H1 (cell line): ENCODE measurements around the gene SPON2. TPM values are rescaled to one million over a fixed set of nuclear protein-coding genes. Genes with fewer than 3 reads are reported as not detected.

Experiments
- CTCF ChIA-PET: fragments of 300-600 bp; sonication (Branson Sonifier 250); formaldehyde crosslinking; loops from one replicate; lab custom pipeline; 2021; ENCODE audit not compliant: partially characterized antibody; lab: Charles Lee
- POLR2A ChIA-PET: fragments of 300-600 bp; sonication (Branson Sonifier 250); formaldehyde crosslinking; loops from one replicate; lab custom pipeline; 2021; ENCODE audit warnings: inconsistent platforms; ENCODE audit not compliant: partially characterized antibody; lab: Charles Lee
- DNase-seq, 2 experiments: peaks; one replicate each; pipeline versions ENCODE4 v3.0.0 to v3.0.0-alpha.2; 2010 to 2022; ENCODE audit warnings: low spot score in 2 of 2, low read depth in 1 of 2, mixed read lengths in 1 of 2
- FAIRE-seq: peaks from 2 replicates; lab custom pipeline; 2011; peaks lifted over from hg19 to GRCh38; lab: Jason Lieb, UNC
- H2AFZ ChIP-seq: 2 replicates; pipeline ENCODE4 v1.8.1; 2012; ENCODE audit warnings: low read length, inconsistent platforms
- H2AK5ac ChIP-seq: 2 replicates; pipeline ENCODE4 v1.6.1; 2013; ENCODE audit warnings: low read depth, low read length
- H2BK120ac ChIP-seq: replicated peaks from 2 replicates; pipeline ENCODE3; 2013; ENCODE audit warnings: low read depth, low read length, inconsistent platforms
- H2BK12ac ChIP-seq: 2 replicates; pipeline ENCODE4 v1.6.1; 2013; ENCODE audit warnings: low read depth, low read length
- H2BK15ac ChIP-seq: 2 replicates; pipeline ENCODE4 v1.6.1; 2013; ENCODE audit warnings: low read length
- H2BK20ac ChIP-seq: 2 replicates; pipeline ENCODE4 v1.6.1; 2013; ENCODE audit warnings: low read length
- H2BK5ac ChIP-seq: 2 replicates; pipeline ENCODE4 v1.6.1; 2013; ENCODE audit warnings: low read depth, low read length
- H3K14ac ChIP-seq: 2 replicates; pipeline ENCODE4 v1.6.1; 2013; ENCODE audit warnings: inconsistent platforms; ENCODE audit not compliant: insufficient read length
- H3K18ac ChIP-seq: 2 replicates; pipeline ENCODE4 v1.6.1; 2013; ENCODE audit warnings: low read length; ENCODE audit errors: extremely low read depth
- H3K23ac ChIP-seq: 2 replicates; pipeline ENCODE4 v1.6.1; 2013; ENCODE audit warnings: inconsistent platforms; ENCODE audit not compliant: insufficient read length
- H3K23me2 ChIP-seq: 2 replicates; pipeline ENCODE4 v1.6.1; 2013; ENCODE audit warnings: low read depth, low read length
- H3K27ac ChIP-seq: 2 replicates; pipeline ENCODE4 v1.6.1; 2011; ENCODE audit warnings: low read depth, low read length, inconsistent platforms
- H3K27me3 ChIP-seq, 4 experiments: replicated peaks in 1 of 4; 1 replicate in 1 of 4; 2 replicates in 3 of 4; pipeline versions ENCODE4 v1.6.1 to v1.8.1; 2011 to 2013; ENCODE audit warnings: low read length in 3 of 4, mild to moderate bottlenecking in 3 of 4, inconsistent platforms in 2 of 4, mixed read lengths in 2 of 4, moderate library complexity in 1 of 4; ENCODE audit not compliant: control insufficient read depth in 3 of 4, insufficient read depth in 3 of 4; ENCODE audit errors: extremely low read depth in 1 of 4
- H3K36me3 ChIP-seq, 4 experiments: 2 replicates each; pipeline versions ENCODE4 v1.6.1 to v1.8.1; 2011 to 2013; ENCODE audit warnings: mild to moderate bottlenecking in 4 of 4, low read length in 3 of 4, moderate library complexity in 2 of 4, control low read depth in 1 of 4, inconsistent platforms in 1 of 4; ENCODE audit not compliant: insufficient read depth in 4 of 4, control insufficient read depth in 2 of 4
- H3K4ac ChIP-seq: replicated peaks from 2 replicates; pipeline ENCODE3; 2013; ENCODE audit warnings: low read length, low read depth, mixed read lengths, inconsistent platforms; ENCODE audit not compliant: insufficient read length
- H3K4me1 ChIP-seq, 4 experiments: replicated peaks in 1 of 4; 1 replicate in 1 of 4; 2 replicates in 3 of 4; pipeline versions ENCODE4 v1.6.1 to v1.8.1; 2011 to 2013; ENCODE audit warnings: low read length in 3 of 4, inconsistent platforms in 2 of 4, mixed read lengths in 1 of 4; ENCODE audit not compliant: insufficient read depth in 4 of 4, control insufficient read depth in 3 of 4
- H3K4me2 ChIP-seq, 2 experiments: 2 replicates each; pipeline versions ENCODE4 v1.6.1 to v1.8.1; 2011 to 2013; ENCODE audit warnings: low read depth in 2 of 2, low read length in 2 of 2, control low read depth in 1 of 2, inconsistent platforms in 1 of 2, mild to moderate bottlenecking in 1 of 2; ENCODE audit not compliant: insufficient read depth in 1 of 2
- H3K4me3 ChIP-seq, 4 experiments: fragments of 200-600, 300-600 bp in 1 of 4; sonication (generic), shearing (Covaris generic), sonication (Bioruptor Twin) in 1 of 4; 2 replicates each; pipeline versions ENCODE4 v1.5.1 to v1.8.1; 2011 to 2016; ENCODE audit warnings: low read length in 4 of 4, low read depth in 3 of 4, control low read depth in 2 of 4, inconsistent platforms in 2 of 4, mild to moderate bottlenecking in 2 of 4, mixed read lengths in 1 of 4, moderate library complexity in 1 of 4; ENCODE audit not compliant: insufficient read depth in 2 of 4; ENCODE audit errors: extremely low read depth in 1 of 4
- H3K56ac ChIP-seq: replicated peaks from 2 replicates; pipeline ENCODE3; 2013; ENCODE audit warnings: low read depth, mild to moderate bottlenecking, mixed read lengths, low read length, inconsistent platforms; ENCODE audit not compliant: insufficient read length
- H3K79me1 ChIP-seq: 2 replicates; pipeline ENCODE4 v1.6.1; 2013; ENCODE audit warnings: low read depth, low read length, control low read depth
- H3K79me2 ChIP-seq, 2 experiments: 2 replicates each; pipeline versions ENCODE4 v1.6.1 to v1.8.1; 2012 to 2013; ENCODE audit warnings: low read length in 2 of 2, mild to moderate bottlenecking in 2 of 2, inconsistent platforms in 1 of 2; ENCODE audit not compliant: insufficient read depth in 2 of 2, control insufficient read depth in 1 of 2
- H3K9ac ChIP-seq, 4 experiments: replicated peaks in 1 of 4; 1 replicate in 1 of 4; 2 replicates in 3 of 4; pipeline versions ENCODE4 v1.6.1 to v1.8.1; 2011 to 2013; ENCODE audit warnings: low read depth in 3 of 4, low read length in 3 of 4, control low read depth in 2 of 4, mild to moderate bottlenecking in 2 of 4, moderate library complexity in 2 of 4, inconsistent platforms in 1 of 4; ENCODE audit errors: extremely low read depth in 1 of 4
- H3K9me3 ChIP-seq, 2 experiments: 2 replicates each; pipeline versions ENCODE4 v1.6.1 to v1.8.1; 2012 to 2013; ENCODE audit warnings: mild to moderate bottlenecking in 2 of 2, moderate library complexity in 2 of 2, control low read depth in 1 of 2, inconsistent platforms in 1 of 2, low read depth in 1 of 2, low read length in 1 of 2, mixed read lengths in 1 of 2; ENCODE audit not compliant: insufficient read depth in 2 of 2
- H4K20me1 ChIP-seq, 2 experiments: replicated peaks in 1 of 2; 2 replicates each; pipeline versions ENCODE3 to v1.8.1; 2011 to 2013; ENCODE audit warnings: inconsistent platforms in 2 of 2, low read length in 2 of 2, mild to moderate bottlenecking in 1 of 2; ENCODE audit not compliant: insufficient read depth in 2 of 2, control insufficient read depth in 1 of 2
- H4K5ac ChIP-seq: 2 replicates; pipeline ENCODE4 v1.6.1; 2013; ENCODE audit warnings: low read length, low read depth, mixed read lengths, inconsistent platforms; ENCODE audit not compliant: insufficient read length
- H4K8ac ChIP-seq: 2 replicates; pipeline ENCODE4 v1.8.0; 2013; ENCODE audit warnings: mild to moderate bottlenecking, moderate library complexity, low read length, inconsistent platforms; ENCODE audit not compliant: insufficient read depth; ENCODE audit errors: extremely low read depth
- H4K91ac ChIP-seq: replicated peaks from 2 replicates; pipeline ENCODE3; 2013; ENCODE audit warnings: low read length, mixed read lengths, inconsistent platforms; ENCODE audit not compliant: insufficient read length
- ASH2L ChIP-seq: fragments of 200-600, 300-600 bp; sonication (generic); IDR thresholded peaks from one replicate; pipeline ENCODE4 v1.7.1; 2017; ENCODE audit warnings: low read length
- CHD2 ChIP-seq: IDR thresholded peaks from 2 replicates; pipeline ENCODE4 v1.6.1; 2012; ENCODE audit warnings: low read length, improper control_type of control experiment
- CTBP2 ChIP-seq: IDR thresholded peaks from 2 replicates; pipeline ENCODE4 v1.7.0; 2011; ENCODE audit warnings: borderline replicate concordance, mild to moderate bottlenecking, moderate library complexity, mixed read lengths, low read length; ENCODE audit not compliant: insufficient read depth, insufficient read length
- EZH2 ChIP-seq: fragments of 200-600 bp; sonication (generic); IDR thresholded peaks from 2 replicates; pipeline ENCODE4 v1.7.1; 2012; ENCODE audit warnings: low read depth, mild to moderate bottlenecking, moderate library complexity, low read length, inconsistent platforms; ENCODE audit not compliant: severe bottlenecking
- POLR2A ChIP-seq, 2 experiments: IDR thresholded peaks; 1 replicate in 1 of 2; 2 replicates in 1 of 2; pipeline ENCODE4 v1.6.1; 2011; ENCODE audit warnings: low read depth in 2 of 2, low read length in 2 of 2, mild to moderate bottlenecking in 2 of 2; ENCODE audit errors: control extremely low read depth in 1 of 2
- POU5F1 ChIP-seq: IDR thresholded peaks from 2 replicates; pipeline ENCODE4 v1.6.1; 2011; ENCODE audit warnings: low read depth, mild to moderate bottlenecking, low read length, moderate library complexity
- SAP30 ChIP-seq: fragments of 300-600 bp; sonication (generic); IDR thresholded peaks from 2 replicates; pipeline ENCODE4 v1.7.1; 2012; ENCODE audit warnings: low read length, moderate library complexity, mild to moderate bottlenecking, inconsistent platforms; ENCODE audit not compliant: insufficient read depth, insufficient replicate concordance
- WGBS, 2 experiments: shearing (Covaris generic) in 1 of 2; methylation state at CpG; one replicate each; pipeline versions ENCODE4 v1.1.6 to v1.1.7; 2013 to 2015; ENCODE audit warnings: low lambda C conversion rate in 2 of 2, mixed read lengths in 2 of 2, inconsistent platforms in 1 of 2, low coverage in 1 of 2, missing lambda C conversion rate in 1 of 2; ENCODE audit not compliant: insufficient replicate concordance in 2 of 2, insufficient coverage in 1 of 2, insufficient read length in 1 of 2; ENCODE audit errors: extremely low coverage in 1 of 2, missing lambda C conversion rate in 1 of 2; 5-methylcytosine and 5-hydroxymethylcytosine counted together
- polyA plus RNA-seq, 7 experiments: library from polyadenylated mRNA; depleted of rRNA in 3 of 7; stranded (reverse) in 5 of 7; unstranded in 2 of 7; fragments of >200 nt in 5 of 7; fragments of 200-250 nt in 2 of 7; gene quantifications; 1 replicate in 5 of 7; 2 replicates in 1 of 7; 4 replicates in 1 of 7; pipeline versions ENCODE4 v1.2.1 to v1.2.3, GENCODE V29; 2011 to 2013; ENCODE audit warnings: missing spikeins in 2 of 7, mixed read lengths in 2 of 7
- total RNA-seq: library from RNA; stranded (reverse); fragmentation: NEBNext Ultra II Directional; extraction: Animal tissue kit (Norgen Biotek cat#: 25700); gene quantifications from 2 replicates; pipeline ENCODE4 v1.2.1, GENCODE V29; 2021
- TF ChIP-seq, protein P1 (sequence below): IDR thresholded peaks from 2 replicates; pipeline ENCODE4 v1.6.1; 2012; ENCODE audit warnings: inconsistent platforms
- TF ChIP-seq, protein P2 (sequence below): IDR thresholded peaks from 2 replicates; pipeline ENCODE4 v1.6.1; 2012; ENCODE audit warnings: low read length, inconsistent platforms

The SPON2 gene
- total and polyA plus RNA-seq, 2 of the 8 experiments (the other 6 are each of a cell fraction or from before 2014, with no cell fraction given), result 2.8 to 3.2 TPM

DNA sequence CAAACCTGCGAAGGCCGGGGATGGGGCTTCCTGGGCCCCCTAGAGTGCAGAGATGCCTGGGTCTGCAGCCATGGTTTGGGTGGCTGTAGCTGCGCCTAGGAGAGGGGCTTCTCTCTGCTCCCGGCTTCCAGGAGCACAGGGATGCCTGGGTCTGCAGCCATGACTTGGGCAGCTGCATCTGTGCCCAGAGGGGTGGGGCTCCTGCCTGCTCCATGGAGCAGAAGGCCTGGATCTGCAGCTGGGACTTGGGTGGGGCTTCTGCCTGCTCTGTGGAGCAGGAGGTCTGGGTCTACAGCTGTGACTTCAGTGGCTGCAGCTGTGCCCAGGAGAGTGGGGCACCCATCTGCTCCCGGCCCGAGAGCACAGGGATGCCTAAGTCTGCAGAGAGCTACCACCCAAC lies 20.8 kb downstream of the SPON2 start:
- CTCF ChIA-PET, result interaction anchor here (0.7 to 1.9 kb wide), 4 partner anchors 11 to 47 kb away, joined by 3 to 8 read pairs (median 3); no protein-coding TSS in a partner anchor
- Histone ChIP-seq H3K4me1 (no peaks in the 10 kb centered on the region), H3K14ac (no peak overlapping the region), H3K27ac (no peak overlapping the region), H3K27me3 (no peaks in the 10 kb centered on the region; a peak in 1 of 7 replicates), H3K23ac (no peak overlapping the region), H3K9me3 (no peaks in the 10 kb centered on the region), H4K5ac (no peak overlapping the region), H2BK120ac (no peak overlapping the region), H2AFZ (no peak overlapping the region), H4K20me1 (peaks cover 0 to 1% of the 10 kb centered on the region in 2 experiments), H4K8ac (no peak overlapping the region; the same call in 1 of the 2 replicates), H3K79me2 (no peaks in the 10 kb centered on the region), H2BK5ac (no peak overlapping the region), H2BK20ac (no peak overlapping the region), H3K56ac (no peak overlapping the region), H3K9ac (no peak overlapping the region), H3K79me1 (no peaks in the 10 kb centered on the region; the same call in 1 of the 2 replicates), H3K36me3 (no peaks in the 10 kb centered on the region), H2BK15ac (no peak overlapping the region), H3K4me2 (no peak overlapping the region), H3K18ac (no peak overlapping the region), H3K4ac (no peak overlapping the region), H2AK5ac (no peak overlapping the region), H2BK12ac (no peak overlapping the region), H3K23me2 (no peaks in the 10 kb centered on the region), H3K4me3 (no peak overlapping the region), H4K91ac (no peak overlapping the region)
- TF ChIP-seq POLR2A (IDR thresholded peaks at IDR 0.05; ENCODE audit: control extremely low read depth in 1 of 2, low read depth in 2 of 2, low read length in 2 of 2), result no peak
- TF ChIP-seq CTBP2, result no peak
- no peak for TF ChIP-seq CHD2
- TF ChIP-seq POU5F1, result no peak
- no peak for TF ChIP-seq ASH2L
- no peak for TF ChIP-seq EZH2
- no peak for TF ChIP-seq SAP30
- TF ChIP-seq, protein P1, sequence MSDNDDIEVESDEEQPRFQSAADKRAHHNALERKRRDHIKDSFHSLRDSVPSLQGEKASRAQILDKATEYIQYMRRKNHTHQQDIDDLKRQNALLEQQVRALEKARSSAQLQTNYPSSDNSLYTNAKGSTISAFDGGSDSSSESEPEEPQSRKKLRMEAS, result no peak
- TF ChIP-seq, protein P2, sequence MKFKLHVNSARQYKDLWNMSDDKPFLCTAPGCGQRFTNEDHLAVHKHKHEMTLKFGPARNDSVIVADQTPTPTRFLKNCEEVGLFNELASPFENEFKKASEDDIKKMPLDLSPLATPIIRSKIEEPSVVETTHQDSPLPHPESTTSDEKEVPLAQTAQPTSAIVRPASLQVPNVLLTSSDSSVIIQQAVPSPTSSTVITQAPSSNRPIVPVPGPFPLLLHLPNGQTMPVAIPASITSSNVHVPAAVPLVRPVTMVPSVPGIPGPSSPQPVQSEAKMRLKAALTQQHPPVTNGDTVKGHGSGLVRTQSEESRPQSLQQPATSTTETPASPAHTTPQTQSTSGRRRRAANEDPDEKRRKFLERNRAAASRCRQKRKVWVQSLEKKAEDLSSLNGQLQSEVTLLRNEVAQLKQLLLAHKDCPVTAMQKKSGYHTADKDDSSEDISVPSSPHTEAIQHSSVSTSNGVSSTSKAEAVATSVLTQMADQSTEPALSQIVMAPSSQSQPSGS, result no peak
- DNase-seq (no peak), FAIRE-seq (no peak)
- 80% methylated on average over 6 of the region's 6 CpGs; no CpG with 5 or more reads in 1 of the 2 experiments for WGBS, 2 experiments
- POLR2A ChIA-PET, result no interaction called here
